G401 (cell line): ENCODE measurements around the gene ZNF488. TPM values are rescaled to one million over a fixed set of nuclear protein-coding genes. Genes with fewer than 3 reads are reported as not detected.
"Not testable (repeated sequence)": the region's sequence is repeated elsewhere in the genome, so short reads cannot be mapped to it uniquely, and the experiment has no call there.

Experiments used
- DNase-seq: peaks from one replicate; pipeline ENCODE4 v3.0.0-alpha.2; 2015; ENCODE audit warnings: low spot score
- in situ Hi-C: cut with HindIII; loops from 2 replicates; pipeline ENCODE4 v1.10.0; 2016; ENCODE audit warnings: low sequenced_read_pairs, mixed read lengths
- total RNA-seq: library from RNA; depleted of rRNA; stranded (reverse); fragments of >200 nt; shearing (Covaris generic); gene quantifications from 2 replicates; pipeline ENCODE4 v1.2.3, GENCODE V29; 2014; rRNA removed

The ZNF488 gene
- total RNA-seq = not detected in 2 replicates

GRCh38 chr10:47384148-47384921 is at the start of gene ZNF488:
ZNF488 (minus strand) TSS chr10:47384293; CDS start chr10:47368829, 15,464 bp downstream.
- DNase-seq = peak; percentile 93
- in situ Hi-C loops = no loop called here

DNA sequence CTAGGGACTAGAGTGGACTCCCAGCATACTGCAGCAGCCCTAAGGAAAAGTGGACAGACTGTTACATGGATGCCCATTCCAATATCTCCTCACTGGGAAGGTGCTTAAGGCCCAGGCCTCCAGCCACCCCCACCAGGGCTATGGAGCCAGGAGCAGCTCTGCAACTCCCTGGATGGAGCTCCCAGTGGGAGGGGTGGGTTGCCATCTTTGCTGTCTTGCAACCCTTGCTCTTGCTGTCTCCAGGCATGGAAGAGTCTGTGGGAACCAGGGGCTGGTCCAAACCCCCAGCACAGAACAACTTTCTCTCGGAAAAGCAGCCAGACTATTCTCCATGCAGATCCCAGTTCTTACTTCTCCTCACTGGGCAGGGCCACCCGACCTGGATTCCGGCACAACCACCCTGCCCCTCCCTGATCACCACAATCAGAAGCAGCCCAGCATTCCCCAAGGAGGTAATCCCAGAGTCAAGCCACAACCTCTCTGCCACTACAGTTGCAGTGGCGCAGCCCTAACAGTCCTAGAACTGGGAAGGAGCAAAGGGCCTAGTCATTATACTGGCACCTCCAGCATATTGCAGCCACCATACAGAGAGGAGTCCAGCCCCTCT is 41.8 kb upstream of the ZNF488 start:
- in situ Hi-C loops = no loop called here
- DNase-seq = no peak

DNA sequence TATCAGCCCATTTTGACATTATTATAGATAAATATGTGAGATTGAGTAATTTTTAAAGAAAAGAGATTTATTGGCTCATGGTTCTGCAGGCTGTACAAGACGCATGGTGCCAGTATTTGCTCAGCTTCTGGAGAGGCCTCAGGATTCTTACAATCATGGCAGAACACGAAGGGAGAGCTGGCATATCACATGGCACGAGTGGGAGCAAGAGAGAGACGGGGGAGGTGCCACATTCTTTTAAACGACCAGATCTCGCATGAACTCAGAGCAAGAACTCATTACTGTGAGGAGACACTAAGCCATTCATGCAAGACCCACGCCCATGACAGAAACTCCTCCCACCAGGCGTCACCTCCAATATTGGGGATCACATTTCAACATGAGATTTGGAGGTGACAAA is 40.1 kb upstream of the ZNF488 start:
- no peak for DNase-seq
- in situ Hi-C loops = no loop called here

DNA sequence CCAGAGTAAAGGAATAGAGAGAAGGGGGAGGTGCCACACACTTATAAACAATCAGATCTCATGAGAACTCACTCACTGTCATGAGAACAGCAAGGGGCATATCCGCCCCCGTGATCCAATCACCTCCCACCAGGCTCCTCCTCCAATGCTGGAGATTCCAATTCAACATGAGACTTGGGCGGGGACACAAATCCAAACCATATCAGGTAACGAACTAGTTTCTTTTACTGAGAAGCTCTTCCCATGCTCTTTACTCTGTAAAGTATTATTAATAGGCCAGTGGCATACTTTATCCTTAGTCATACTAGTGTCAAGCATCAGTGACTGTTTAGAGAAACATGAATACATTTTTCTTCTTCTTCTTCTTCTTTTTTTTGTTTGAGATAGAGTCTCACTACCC is 39.4 kb upstream of the ZNF488 start:
- in situ Hi-C loops = no loop called here
- no peak for DNase-seq

DNA sequence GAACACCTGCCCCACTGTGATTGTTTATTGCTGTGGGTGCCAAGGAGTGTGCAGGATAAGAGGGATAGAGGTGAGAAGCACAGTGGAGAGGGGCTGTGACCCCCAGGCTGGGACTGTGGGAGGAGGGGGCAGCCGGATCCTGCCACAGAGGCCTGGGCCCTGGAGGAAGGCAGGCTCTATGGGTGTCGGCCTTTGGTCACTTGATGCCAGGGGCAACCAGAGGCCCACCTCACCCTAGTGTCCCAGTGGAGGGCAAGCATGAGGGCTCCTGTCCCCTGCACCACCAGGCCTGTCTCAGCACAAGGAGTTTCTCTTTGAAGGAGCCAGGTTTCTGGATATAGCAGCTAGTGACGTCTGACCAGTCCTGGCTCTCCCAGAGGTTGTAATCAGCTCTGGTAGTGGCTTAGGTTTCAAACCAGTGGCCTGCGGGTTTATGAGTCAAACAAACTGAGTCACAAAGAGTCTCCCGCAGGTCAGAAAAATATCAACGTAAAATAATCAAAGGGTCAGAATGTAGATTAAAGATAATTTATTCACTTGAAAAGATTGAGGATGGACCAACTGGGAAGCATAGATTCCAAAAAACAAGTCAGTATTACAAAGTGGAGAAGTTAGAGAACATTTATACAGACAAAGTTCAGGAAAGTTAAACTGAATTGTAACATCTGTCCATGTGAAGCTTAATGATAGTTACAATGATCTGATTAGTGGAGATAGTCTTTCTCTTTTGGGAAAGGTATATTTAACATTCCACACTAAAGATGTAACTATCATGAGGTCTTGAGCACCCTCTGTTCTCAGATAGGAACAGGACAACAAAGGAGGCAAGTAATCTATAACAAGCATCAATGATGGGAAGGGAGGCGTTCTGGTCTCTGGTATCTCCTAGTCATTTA is 37.2 kb upstream of the ZNF488 start:
- in situ Hi-C loops = no loop called here
- no peak for DNase-seq

GRCh38 chr10:47420305-47421056 is 36.4 kb upstream of the ZNF488 start:
- in situ Hi-C loops = no loop called here
- no peak for DNase-seq

DNA sequence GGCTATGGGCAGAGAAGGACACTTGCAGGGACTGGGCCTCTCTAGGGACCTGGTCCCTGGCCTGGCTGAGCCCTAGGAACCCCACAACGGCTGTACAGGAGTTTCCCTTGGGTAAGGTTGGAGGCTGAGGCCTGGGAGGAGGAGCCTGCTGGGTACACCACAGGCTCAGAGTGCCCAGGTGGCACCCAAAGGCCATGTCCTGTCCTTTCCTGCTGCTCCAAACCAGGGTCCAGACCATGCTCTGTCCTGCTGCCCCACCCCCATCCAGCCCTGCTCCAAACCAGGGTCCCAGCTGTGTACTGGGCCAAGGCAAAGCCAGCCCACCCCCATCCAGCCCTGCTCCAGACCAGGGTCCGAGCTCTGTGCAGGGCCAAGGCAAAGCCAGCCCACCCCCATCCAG is 35.3 kb upstream of the ZNF488 start:
- in situ Hi-C loops = no loop called here
- DNase-seq = no peak

GRCh38 chr10:47418966-47419365 is 34.9 kb upstream of the ZNF488 start:
- in situ Hi-C loops = no loop called here
- no peak for DNase-seq

GRCh38 chr10:47418321-47418720 is 34.2 kb upstream of the ZNF488 start:
- DNase-seq = no peak
- in situ Hi-C loops = no loop called here

GRCh38 chr10:47416305-47417218 is 32.5 kb upstream of the ZNF488 start:
- in situ Hi-C loops = not testable (repeated sequence)

DNA sequence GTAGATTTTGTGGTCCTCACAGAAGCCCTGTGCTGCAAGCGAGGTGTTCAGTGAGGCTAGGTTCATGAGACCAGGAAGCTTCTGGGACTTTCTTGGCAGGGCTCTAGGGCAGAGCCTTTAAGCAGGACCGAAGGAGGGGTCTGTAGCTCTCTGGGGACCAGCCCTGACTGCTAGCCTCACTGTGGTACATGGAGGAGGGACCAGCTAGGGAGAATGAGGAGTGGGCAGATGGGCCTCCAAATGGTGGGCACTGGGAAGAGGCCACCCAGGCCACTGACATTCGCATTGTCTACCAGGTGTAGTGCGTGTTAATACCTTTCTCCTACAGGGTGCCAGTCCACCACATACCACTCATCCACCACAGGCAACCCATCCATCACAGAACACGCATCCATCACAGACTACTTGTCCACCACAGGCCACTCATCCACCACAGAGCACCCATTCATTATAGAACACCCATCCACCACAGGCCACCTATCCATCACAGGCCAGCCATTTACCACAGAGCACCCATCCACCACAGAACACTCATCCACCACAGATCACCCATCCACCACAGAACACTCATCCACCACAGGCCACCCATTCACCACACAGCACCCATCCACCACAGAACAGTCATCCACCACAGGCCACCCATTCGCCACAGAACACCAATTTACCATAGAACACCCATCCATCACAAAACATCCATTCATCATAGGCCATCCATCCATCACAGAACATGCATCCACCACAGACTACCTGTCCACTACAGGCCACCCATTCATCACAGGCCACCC is 31.6 kb upstream of the ZNF488 start:
- DNase-seq = no peak
- in situ Hi-C loops = no loop called here

More at GRCh38 chr10:47416305-47417218, 32.5 kb upstream of the ZNF488 start:
- DNase-seq = not testable (repeated sequence)

DNA sequence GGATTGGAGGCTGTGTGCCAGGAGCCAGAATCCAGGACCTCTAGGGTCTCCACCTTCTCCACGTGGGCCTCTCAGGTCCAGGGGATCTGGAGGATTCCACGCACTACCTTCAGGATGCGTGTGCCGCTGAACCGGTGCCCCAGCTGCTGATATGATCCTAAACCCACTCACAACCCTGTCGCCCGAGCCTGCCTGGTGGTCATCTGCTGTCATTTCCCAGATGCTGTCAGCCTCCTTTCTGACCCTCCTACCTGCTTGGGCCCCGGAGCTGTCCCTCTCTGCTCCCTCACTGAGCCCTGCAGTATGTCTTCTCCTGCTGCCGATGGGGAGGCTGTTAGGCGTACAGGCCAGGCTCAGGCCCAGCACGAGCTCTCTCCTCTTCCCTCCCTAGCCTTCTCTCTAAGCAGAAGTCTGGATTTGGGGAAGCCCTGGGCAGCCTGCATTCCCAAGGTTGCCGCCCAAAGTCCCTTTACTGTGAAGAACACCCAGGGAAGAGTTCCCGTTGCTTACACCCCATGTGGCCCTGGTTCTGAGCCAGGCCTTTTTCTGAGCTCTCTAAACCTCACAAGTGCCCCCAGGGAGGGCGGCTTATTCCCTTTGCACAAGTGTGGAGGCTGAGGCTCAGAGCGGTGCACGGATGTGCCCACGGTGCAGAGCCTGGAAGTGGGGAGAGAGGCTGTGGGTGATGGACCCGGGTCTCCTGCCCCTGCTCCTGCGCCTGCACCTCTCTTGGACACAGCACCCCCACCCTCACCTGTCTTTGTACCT is 30.8 kb upstream of the ZNF488 start:
- in situ Hi-C loops = no loop called here
- DNase-seq = peak; percentile 16

GRCh38 chr10:47414227-47414592 is 30.1 kb upstream of the ZNF488 start:
- no peak for DNase-seq
- in situ Hi-C loops = no loop called here

- in situ Hi-C loops = no loop called here
- no peak for DNase-seq
Observed at GRCh38 chr10:47413531-47414226, 29.6 kb upstream of the ZNF488 start.

DNA sequence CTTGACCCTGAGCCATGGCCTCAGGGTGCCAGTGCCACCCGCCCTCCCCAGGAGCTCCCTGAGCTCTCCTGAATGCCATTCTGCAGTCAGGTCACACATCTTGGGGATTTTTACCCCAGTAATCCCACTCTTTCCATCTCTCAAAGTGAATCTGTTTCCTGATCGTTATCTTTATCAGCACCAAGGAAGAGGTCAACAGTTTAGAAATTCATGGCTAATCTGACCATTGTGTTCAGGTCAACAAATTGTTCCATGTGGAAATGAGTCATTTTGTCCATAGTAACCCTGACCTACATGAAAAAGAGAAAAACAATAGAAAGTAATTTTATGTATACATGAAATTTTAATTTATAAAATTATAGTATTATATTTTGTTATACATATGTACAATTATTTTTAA is 28.8 kb upstream of the ZNF488 start:
- in situ Hi-C loops = no loop called here
- no peak for DNase-seq

DNA sequence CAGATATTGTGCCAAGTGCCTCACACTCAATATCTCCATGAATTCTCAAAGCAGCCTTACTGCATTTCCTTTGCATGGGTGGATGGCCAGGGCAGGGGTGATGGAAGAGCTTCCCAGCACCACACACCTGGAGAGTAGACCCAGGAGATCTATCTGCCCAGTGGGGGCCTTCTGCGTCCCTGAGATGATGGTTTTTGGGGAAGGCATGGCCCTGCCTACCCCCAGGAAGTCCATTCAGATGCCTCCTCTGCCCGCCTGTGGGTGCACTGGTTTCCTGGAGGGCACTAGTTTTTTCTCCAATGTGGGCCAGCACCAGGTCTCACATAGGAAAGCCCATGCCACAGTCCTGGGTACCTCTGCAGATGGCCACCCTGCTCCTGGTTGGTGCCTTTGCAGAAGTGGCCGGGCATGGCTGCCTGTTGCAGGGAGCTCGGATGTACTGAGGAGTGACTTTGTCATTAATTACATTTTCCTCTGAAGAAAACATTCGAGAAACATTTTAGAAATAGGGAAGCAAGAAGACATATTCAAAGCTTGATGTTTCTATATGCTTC is 28.2 kb upstream of the ZNF488 start:
- in situ Hi-C loops = no loop called here

More for the DNA sequence above, 28.2 kb upstream of the ZNF488 start:
- DNase-seq = no peak
